OCI-LY1 (cell line): Measurements from ENCODE around the gene CTNS.

Source experiments
- H2AFZ ChIP-seq: fragments of 200-600 bp; sonication (generic), shearing (Covaris generic); 2 replicates; pipeline ENCODE4 v1.6.0; 2014; ENCODE audit warnings: antibody characterized with exemption, mild to moderate bottlenecking, low read length
- H3F3A ChIP-seq: fragments of 200-600 bp; sonication (generic), shearing (Covaris generic); 2 replicates; pipeline ENCODE4 v1.6.0; 2014; ENCODE audit warnings: mild to moderate bottlenecking, antibody characterized with exemption, low read length, moderate library complexity; ENCODE audit not compliant: insufficient read depth
- H3K27ac ChIP-seq: fragments of 200-600 bp; sonication (generic); 2 replicates; pipeline ENCODE4 v1.5.1; 2014; ENCODE audit warnings: low read length, mixed run types, mild to moderate bottlenecking, low read depth; ENCODE audit not compliant: poor library complexity, severe bottlenecking
- H3K27me3 ChIP-seq: fragments of 200-600 bp; sonication (generic); 2 replicates; pipeline ENCODE4 v1.6.0; 2014; ENCODE audit warnings: antibody characterized with exemption, mild to moderate bottlenecking, low read length, moderate library complexity; ENCODE audit not compliant: insufficient read depth
- H3K36me3 ChIP-seq: fragments of 200-600 bp; sonication (generic); 2 replicates; pipeline ENCODE4 v1.6.1; 2014; ENCODE audit warnings: mild to moderate bottlenecking, antibody characterized with exemption, low read length, moderate library complexity, mixed read lengths; ENCODE audit not compliant: insufficient read depth
- H3K4me1 ChIP-seq: fragments of 200-600 bp; sonication (generic); 2 replicates; pipeline ENCODE4 v1.5.1; 2014; ENCODE audit warnings: mild to moderate bottlenecking, low read length, moderate library complexity; ENCODE audit not compliant: insufficient read depth, severe bottlenecking
- H3K4me2 ChIP-seq: fragments of 200-600 bp; sonication (generic), shearing (Covaris generic); 2 replicates; pipeline ENCODE4 v1.6.1; 2014; ENCODE audit warnings: low read length
- H3K4me3 ChIP-seq: fragments of 200-600 bp; sonication (generic); 2 replicates; pipeline ENCODE4 v1.5.1; 2014; ENCODE audit warnings: low read length, low read depth, mild to moderate bottlenecking, mixed read lengths; ENCODE audit not compliant: poor library complexity, severe bottlenecking
- H3K79me2 ChIP-seq: fragments of 200-600 bp; shearing (Covaris generic); 2 replicates; pipeline ENCODE4 v1.6.1; 2016; ENCODE audit warnings: mixed run types, low read length, mixed read lengths; ENCODE audit not compliant: insufficient read depth
- H3K9ac ChIP-seq: fragments of 200-600 bp; sonication (generic), shearing (Covaris generic); 2 replicates; pipeline ENCODE4 v1.6.1; 2014; ENCODE audit warnings: mild to moderate bottlenecking, low read length, mixed read lengths
- H3K9me2 ChIP-seq: fragments of 200-600 bp; sonication (generic), shearing (Covaris generic); 2 replicates; pipeline ENCODE4 v1.6.1; 2014; ENCODE audit warnings: low read depth, mild to moderate bottlenecking, low read length, mixed read lengths
- H3K9me3 ChIP-seq: fragments of 200-600 bp; shearing (Covaris generic); 2 replicates; pipeline ENCODE4 v1.6.1; 2014; ENCODE audit warnings: low read length, mixed read lengths
- H4K20me1 ChIP-seq: fragments of 200-600 bp; sonication (generic), shearing (Covaris generic); 2 replicates; pipeline ENCODE4 v1.6.0; 2016; ENCODE audit warnings: mild to moderate bottlenecking, low read length; ENCODE audit not compliant: insufficient read depth
- CTCF ChIP-seq: fragments of 200-600 bp; sonication (generic), shearing (Covaris generic); IDR thresholded peaks from 2 replicates; pipeline ENCODE4 v1.5.1; 2017; ENCODE audit warnings: mild to moderate bottlenecking, antibody characterized with exemption, low read length, moderate library complexity, mixed read lengths
- EZH2 ChIP-seq: fragments of 200-600 bp; sonication (generic), shearing (Covaris generic); IDR thresholded peaks from 2 replicates; pipeline ENCODE4 v1.8.0; 2017; ENCODE audit warnings: borderline replicate concordance, mixed run types, mild to moderate bottlenecking, antibody characterized with exemption, low read length, moderate library complexity, mixed read lengths

Gene CTNS

GRCh38 chr17:3621146-3621720 is 15.3 kb upstream of the CTNS start:
- Histone ChIP-seq H3K9ac (no peak overlapping the region), H3K36me3 (peaks cover 63% of the 10 kb centered on the region), H2AFZ (no peak overlapping the region), H3K79me2 (no peaks in the 10 kb centered on the region), H3K4me1 (no peaks in the 10 kb centered on the region), H3F3A (no peaks in the 10 kb centered on the region), H3K27ac (no peak overlapping the region), H3K9me3 (0 out of 2 replicates have a peak, but pooled peaks cover 2% of the 10 kb centered on the region), H3K4me2 (no peak overlapping the region), H4K20me1 (no peaks in the 10 kb centered on the region), H3K9me2 (no peaks in the 10 kb centered on the region), H3K27me3 (no peaks in the 10 kb centered on the region), H3K4me3 (no peak overlapping the region)
- TF ChIP-seq EZH2, result no peak
- no peak for TF ChIP-seq CTCF

GRCh38 chr17:3622977-3623594 is 13.5 kb upstream of the CTNS start:
- no peak overlapping the region for H3K9ac ChIP-seq
- no peak overlapping the region for H3K27ac ChIP-seq
- no peaks in the 10 kb centered on the region for H3K9me2 ChIP-seq
- no peaks in the 10 kb centered on the region for H3F3A ChIP-seq
- H3K27me3 ChIP-seq, result no peaks in the 10 kb centered on the region
- no peaks in the 10 kb centered on the region for H3K79me2 ChIP-seq
- no peaks in the 10 kb centered on the region for H3K9me3 ChIP-seq
- no peak overlapping the region for H2AFZ ChIP-seq
- H4K20me1 ChIP-seq, result no peaks in the 10 kb centered on the region
- H3K4me1 ChIP-seq, result no peaks in the 10 kb centered on the region
- TF ChIP-seq CTCF (no peak), EZH2 (no peak)
- no peak overlapping the region for H3K4me2 ChIP-seq
- H3K4me3 ChIP-seq, result no peak overlapping the region
- H3K36me3 ChIP-seq, result peaks cover 62% of the 10 kb centered on the region

DNA sequence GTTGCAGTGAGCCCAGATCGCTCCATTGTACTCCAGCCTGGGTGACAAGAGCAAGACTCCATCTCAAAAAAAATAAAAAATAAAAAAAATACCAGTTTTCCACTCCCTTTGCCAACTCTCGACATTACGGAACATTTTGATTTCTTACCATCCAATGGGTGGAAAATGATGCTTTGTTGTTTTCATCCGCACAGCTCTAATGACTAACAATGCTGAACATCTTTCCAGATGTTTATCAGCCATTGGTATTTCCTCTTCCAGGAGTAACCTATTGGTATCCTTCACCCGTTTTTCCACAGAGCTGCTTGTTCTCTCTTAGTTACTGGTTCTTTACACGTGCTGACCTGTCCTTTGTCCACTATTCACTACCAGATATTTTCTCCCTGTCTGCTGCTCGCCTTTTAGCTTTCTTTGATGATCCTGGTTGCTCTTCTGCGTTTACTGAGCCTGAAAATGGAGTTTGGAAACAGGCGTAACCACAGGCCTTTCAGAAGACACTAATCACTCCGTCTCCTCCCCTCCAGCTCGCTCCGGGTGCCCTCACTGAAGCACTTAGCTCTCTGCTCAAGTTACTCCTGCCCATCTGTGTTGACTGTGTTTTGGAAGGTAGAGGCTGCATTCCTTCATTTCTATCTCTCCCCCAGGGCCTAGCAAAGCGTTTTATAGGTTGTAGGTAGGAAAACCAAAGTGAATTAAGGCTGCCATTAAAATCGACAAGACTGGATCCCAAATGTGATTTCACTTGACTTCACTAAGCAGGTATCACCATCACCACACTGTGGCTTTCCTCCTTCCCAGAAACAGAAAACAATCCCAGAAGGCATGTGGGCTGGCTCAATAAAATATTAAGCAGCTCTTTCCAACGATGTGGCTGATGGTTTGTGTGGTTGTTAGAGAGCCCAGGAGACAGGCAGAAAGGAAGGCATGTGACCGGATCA is 9.5 kb upstream of the CTNS start:
- Histone ChIP-seq H3K36me3 (peaks cover 50% of the 10 kb centered on the region), H2AFZ (no peak overlapping the region), H3K4me1 (no peaks in the 10 kb centered on the region), H3F3A (no peaks in the 10 kb centered on the region), H3K4me3 (no peak overlapping the region), H3K79me2 (no peaks in the 10 kb centered on the region), H3K27ac (no peak overlapping the region), H3K27me3 (no peaks in the 10 kb centered on the region), H3K9me2 (no peaks in the 10 kb centered on the region), H3K4me2 (no peak overlapping the region), H4K20me1 (no peaks in the 10 kb centered on the region), H3K9ac (no peak overlapping the region), H3K9me3 (no peaks in the 10 kb centered on the region)
- TF ChIP-seq EZH2 (no peak), CTCF (no peak)
